Pancreas (tissue), 10 donors: Measurements from ENCODE around the gene TXN. TPM values are rescaled to one million over a fixed set of nuclear protein-coding genes. Genes with fewer than 3 reads are reported as not detected.
A peak's percentile ranks its signal among the peaks of the same experiment; 100 is the strongest.

ENCODE experiments used
- ATAC-seq, 4 donors: fragments of 200-7000 bp; cut with Tn5 transposase; one replicate each; pipeline versions ENCODE4 v1.8.0 to v1.9.1; 2020; ENCODE audit warnings: mild to moderate bottlenecking in 4 of 4, moderate library complexity in 4 of 4
- DNase-seq, 6 donors: peaks; one replicate each; pipeline ENCODE4 v3.0.0-alpha.2; 2020
- FAIRE-seq: peaks from 2 replicates; lab custom pipeline; 2012; peaks lifted over from hg19 to GRCh38; lab: Jason Lieb, UNC
- H3K27ac ChIP-seq, 4 donors: fragments of 200-600 bp; sonication (generic); 1 replicate in 3 of 4; 2 replicates in 1 of 4; pipeline versions ENCODE4 v1.5.0 to v1.8.0; 2020
- H3K27me3 ChIP-seq, 4 donors: fragments of 200-600 bp; one replicate each; pipeline ENCODE4 v1.8.0; 2021
- H3K36me3 ChIP-seq, 3 donors: fragments of 200-600 bp; sonication (generic) in 1 of 3; one replicate each; pipeline versions ENCODE4 v1.5.0 to v1.8.0; 2020 to 2021
- H3K4me1 ChIP-seq, 3 donors: fragments of 200-600 bp; one replicate each; pipeline ENCODE4 v1.8.0; 2021
- H3K4me3 ChIP-seq, 4 donors: fragments of 200-600 bp; sonication (generic) in 2 of 4; one replicate each; pipeline versions ENCODE4 v1.5.0 to v1.8.0; 2020 to 2021
- H3K9me3 ChIP-seq, 4 donors: fragments of 200-600 bp; one replicate each; pipeline ENCODE4 v1.8.0; 2021
- WGBS, 2 donors: extraction: QIAGEN DNeasy Blood & Tissue Kit; methylation state at CpG; one replicate each; pipeline ENCODE4 v1.1.7; 2013; 5-methylcytosine and 5-hydroxymethylcytosine counted together
- intact Hi-C, 3 donors: fragments of 100-400 bp; cut with DNase I; formaldehyde crosslinking; loops; one replicate each; pipeline versions ENCODE4 v1.11.1 to v1.14.2; 2022
- polyA plus RNA-seq, 2 donors: library from polyadenylated mRNA; stranded (reverse); fragments of 200-250 nt; gene quantifications; one replicate each; pipeline ENCODE4 v1.2.3, GENCODE V29; 2013
- total RNA-seq, 6 donors: library from RNA; stranded (reverse); fragmentation: NEBNext Ultra II Directional in 4 of 6; extraction: Animal tissue kit (Norgen Biotek cat#: 25700) in 4 of 6; gene quantifications; one replicate each; pipeline versions ENCODE4 v1.2.1 to v1.2.4, GENCODE V29; 2021 to 2023
- TF ChIP-seq, protein P1 (sequence below), 4 donors: fragments of 200-600 bp; sonication (generic) in 3 of 4; IDR thresholded peaks; one replicate each; pipeline versions ENCODE4 v1.5.0 to v1.8.0; 2021; ENCODE audit warnings: antibody characterized with exemption in 4 of 4
- donor health status: healthy with polysubstance abuse.
- donor health status: DM: no; HTN: no; CAD: no; lungs with moderate emphysema.
- donor health status: DM: no; HTN: no; CAD: no.
- donor health status: control.
- donor health status: control.
- donor health status: Bipolar disorder and iron deficiency.
- donor health status: DM: yes; HTN: yes; CAD: no.
- donor health status: DM: no; HTN: no; CAD: no.
- donor health status: DM: no; HTN: no; CAD: no.
- donor health status: DM: yes; HTN: yes; CAD: no.

TXN gene
- total and polyA plus RNA-seq, 8 donors: 44.3 to 99.5 (median 82.8) TPM

DNA sequence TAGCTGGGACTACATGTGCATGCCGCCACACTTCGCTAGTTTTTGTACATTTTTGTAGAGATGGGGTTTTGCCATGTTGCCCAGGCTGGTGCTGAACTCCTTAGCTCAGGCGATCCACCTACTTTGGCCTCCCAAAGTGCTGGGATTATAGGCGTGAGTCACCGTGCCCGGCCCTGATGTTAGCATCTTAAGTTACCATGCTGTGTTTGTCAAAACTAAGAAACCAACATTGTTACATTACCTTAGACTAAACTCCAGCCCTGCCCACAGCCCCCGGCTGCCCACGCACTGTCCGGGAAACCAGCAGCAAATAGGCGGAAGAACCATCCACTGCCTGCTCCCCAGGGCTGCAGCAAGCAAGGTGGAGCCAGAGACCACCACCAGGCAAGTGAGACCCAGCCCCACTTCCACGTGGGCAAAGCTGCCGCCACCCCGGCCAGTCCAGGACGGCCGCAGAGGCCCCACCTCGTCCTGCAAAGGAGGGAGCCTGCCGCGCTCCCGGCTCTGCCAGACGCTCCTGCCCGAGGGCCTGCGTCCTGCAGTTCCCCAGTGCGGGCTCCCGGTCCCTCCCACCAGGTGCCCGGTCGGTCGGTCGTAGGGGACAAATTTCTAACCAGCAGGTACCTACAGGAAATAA, 35.7 kb upstream of the TXN start:
- ATAC-seq: no peak
- Histone ChIP-seq H3K27ac (no peak overlapping the region), H3K9me3 (no peaks in the 10 kb centered on the region), H3K4me1 (no peaks in the 10 kb centered on the region), H3K27me3 (no peaks in the 10 kb centered on the region), H3K36me3 (no peaks in the 10 kb centered on the region), H3K4me3 (no peak overlapping the region)
- TF ChIP-seq, protein P1, sequence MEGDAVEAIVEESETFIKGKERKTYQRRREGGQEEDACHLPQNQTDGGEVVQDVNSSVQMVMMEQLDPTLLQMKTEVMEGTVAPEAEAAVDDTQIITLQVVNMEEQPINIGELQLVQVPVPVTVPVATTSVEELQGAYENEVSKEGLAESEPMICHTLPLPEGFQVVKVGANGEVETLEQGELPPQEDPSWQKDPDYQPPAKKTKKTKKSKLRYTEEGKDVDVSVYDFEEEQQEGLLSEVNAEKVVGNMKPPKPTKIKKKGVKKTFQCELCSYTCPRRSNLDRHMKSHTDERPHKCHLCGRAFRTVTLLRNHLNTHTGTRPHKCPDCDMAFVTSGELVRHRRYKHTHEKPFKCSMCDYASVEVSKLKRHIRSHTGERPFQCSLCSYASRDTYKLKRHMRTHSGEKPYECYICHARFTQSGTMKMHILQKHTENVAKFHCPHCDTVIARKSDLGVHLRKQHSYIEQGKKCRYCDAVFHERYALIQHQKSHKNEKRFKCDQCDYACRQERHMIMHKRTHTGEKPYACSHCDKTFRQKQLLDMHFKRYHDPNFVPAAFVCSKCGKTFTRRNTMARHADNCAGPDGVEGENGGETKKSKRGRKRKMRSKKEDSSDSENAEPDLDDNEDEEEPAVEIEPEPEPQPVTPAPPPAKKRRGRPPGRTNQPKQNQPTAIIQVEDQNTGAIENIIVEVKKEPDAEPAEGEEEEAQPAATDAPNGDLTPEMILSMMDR (IDR thresholded peaks at IDR 0.05): no peak
- DNase-seq: peak in 1 of 6 donors; percentile 51
- FAIRE-seq: no peak
- WGBS, 2 donors: 86% methylated on average over 28 of the region's 28 CpGs
- intact Hi-C loops: no loop called here

DNA sequence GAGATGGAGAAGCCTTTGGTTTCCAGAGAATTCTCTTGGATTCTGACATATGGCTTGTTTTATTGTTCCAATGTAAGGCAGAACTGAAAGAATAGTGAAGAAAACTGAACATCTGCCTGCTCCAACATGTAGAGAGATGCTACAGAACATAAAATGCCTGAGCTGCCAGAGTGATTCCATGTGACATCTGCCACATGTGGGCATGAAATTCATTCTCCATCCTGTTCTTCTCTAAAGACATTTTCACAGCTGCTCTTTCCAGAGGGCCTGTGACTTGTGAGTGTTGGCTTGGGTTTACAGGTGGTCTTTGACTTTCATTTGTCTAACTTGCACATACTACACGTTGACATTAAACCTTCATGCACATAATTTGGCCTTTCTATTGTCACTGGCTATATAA, 33.7 kb upstream of the TXN start:
- H3K4me3 ChIP-seq: no peak overlapping the region

DNA sequence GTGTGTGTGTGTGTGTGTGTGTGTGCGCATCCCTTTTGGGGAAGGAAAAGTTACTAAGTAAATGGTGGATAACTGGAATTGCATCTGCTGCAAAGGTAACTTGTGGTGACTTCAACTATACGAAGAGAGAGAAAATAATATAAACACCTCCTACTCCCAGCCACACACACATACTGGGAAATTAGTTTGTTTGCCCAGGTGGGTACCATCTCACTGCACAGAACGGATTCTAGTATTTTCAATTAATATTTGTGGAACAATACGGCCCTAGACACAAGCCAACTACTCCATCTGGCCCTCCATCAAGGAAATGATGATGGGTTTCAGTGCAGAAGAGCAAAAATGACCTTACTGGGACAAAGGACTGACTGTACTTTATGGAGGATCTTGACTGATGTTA, 32.2 kb upstream of the TXN start:
- Histone ChIP-seq H3K4me1 (peaks cover 0 to 2% (median 0%) of the 10 kb centered on the region in 3 donors), H3K27ac (no peak overlapping the region), H3K4me3 (no peak overlapping the region), H3K36me3 (no peaks in the 10 kb centered on the region), H3K27me3 (no peaks in the 10 kb centered on the region), H3K9me3 (no peaks in the 10 kb centered on the region)
- TF ChIP-seq, protein P1 (IDR thresholded peaks at IDR 0.05): no peak
- DNase-seq (peak in 2 of 6 donors; percentile 19 to 31), ATAC-seq (peak; percentile 51 to 84 (median 64)), FAIRE-seq (no peak)
- WGBS, 2 donors: 42 to 51% methylated on average over 4 of the region's 4 CpGs
- intact Hi-C loops: no loop called here

More for the DNA sequence above, 33.7 kb upstream of the TXN start:
- no peak for ATAC-seq
- TF ChIP-seq, protein P1 (IDR thresholded peaks at IDR 0.05): no peak
- Histone ChIP-seq H3K27me3 (no peaks in the 10 kb centered on the region), H3K4me1 (no peaks in the 10 kb centered on the region), H3K27ac (no peak overlapping the region), H3K36me3 (no peaks in the 10 kb centered on the region), H3K9me3 (no peaks in the 10 kb centered on the region)
- intact Hi-C loops: no loop called here
- no peak for FAIRE-seq
- WGBS, 2 donors: 57 to 88% methylated on average over 1 of the region's 1 CpG
- no peak for DNase-seq

DNA sequence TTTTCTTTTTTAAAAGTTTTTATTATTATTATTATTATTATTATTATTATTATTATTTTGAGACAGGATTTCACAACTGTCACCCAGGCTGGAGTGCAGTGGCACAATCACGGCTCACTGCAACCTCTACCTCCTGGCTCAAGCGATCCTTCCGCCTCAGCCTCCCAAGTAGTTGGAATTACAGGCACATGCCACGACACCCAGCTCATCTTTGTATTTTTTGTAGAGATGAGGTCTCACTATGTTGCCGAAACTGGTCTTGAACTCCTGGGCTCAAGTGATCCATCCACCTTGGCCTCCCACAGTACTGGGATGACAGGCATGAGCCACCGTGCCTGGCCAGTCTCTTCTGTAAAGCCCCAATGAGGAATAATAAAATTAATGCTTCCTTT, 31.0 kb upstream of the TXN start:
- no peak for FAIRE-seq
- 96 to 97% methylated on average over 6 of the region's 6 CpGs for WGBS, 2 donors

More for the DNA sequence above, 31.0 kb upstream of the TXN start:
- Histone ChIP-seq H3K4me1 (peaks cover 0 to 5% (median 0%) of the 10 kb centered on the region in 3 donors), H3K36me3 (no peaks in the 10 kb centered on the region), H3K27me3 (no peaks in the 10 kb centered on the region), H3K4me3 (no peak overlapping the region), H3K9me3 (no peaks in the 10 kb centered on the region), H3K27ac (no peak overlapping the region)
- ATAC-seq (no peak), DNase-seq (no peak)
- intact Hi-C loops: no loop called here
- TF ChIP-seq, protein P1 (IDR thresholded peaks at IDR 0.05): no peak
